Karpas-422 (cell line): ENCODE data around the gene HP. TPM values are rescaled to one million over a fixed set of nuclear protein-coding genes. Genes with fewer than 3 reads are reported as not detected.

Experiments
- DNase-seq: peaks from one replicate; pipeline ENCODE4 v3.0.0-alpha.2; 2015
- H2AFZ ChIP-seq: fragments of 200-600 bp; sonication (generic); 2 replicates; pipeline ENCODE4 v1.6.1; 2014; ENCODE audit warnings: antibody characterized with exemption, low read length, mixed read lengths
- H3K27ac ChIP-seq: fragments of 200-600 bp; sonication (generic); 2 replicates; pipeline ENCODE4 v1.5.1; 2014; ENCODE audit warnings: mild to moderate bottlenecking, low read length, moderate library complexity
- H3K27me3 ChIP-seq: fragments of 200-600 bp; sonication (generic); 2 replicates; pipeline ENCODE4 v1.6.1; 2014; ENCODE audit warnings: low read length, mixed read lengths
- H3K36me3 ChIP-seq: fragments of 200-600 bp; sonication (generic); 2 replicates; pipeline ENCODE4 v1.6.1; 2014; ENCODE audit warnings: low read length, mixed read lengths; ENCODE audit not compliant: insufficient read depth
- H3K4me1 ChIP-seq: fragments of 200-600 bp; sonication (generic); 2 replicates; pipeline ENCODE4 v1.6.1; 2014; ENCODE audit warnings: mild to moderate bottlenecking, low read length, mixed read lengths
- H3K4me2 ChIP-seq: fragments of 200-600 bp; sonication (generic); 2 replicates; pipeline ENCODE4 v1.6.1; 2014; ENCODE audit warnings: low read length, low read depth, mild to moderate bottlenecking; ENCODE audit not compliant: poor library complexity, severe bottlenecking
- H3K4me3 ChIP-seq: fragments of 200-600 bp; sonication (generic); 2 replicates; pipeline ENCODE4 v1.5.1; 2014; ENCODE audit warnings: mild to moderate bottlenecking, antibody characterized with exemption, low read length, mixed read lengths
- H3K79me2 ChIP-seq: fragments of 200-600 bp; sonication (generic); 2 replicates; pipeline ENCODE4 v1.6.1; 2014; ENCODE audit warnings: mild to moderate bottlenecking, low read length, mixed read lengths
- H3K9ac ChIP-seq: fragments of 200-600 bp; sonication (generic); 2 replicates; pipeline ENCODE4 v1.6.0; 2014; ENCODE audit warnings: low read length
- H3K9me2 ChIP-seq: fragments of 200-600 bp; sonication (generic), shearing (Covaris generic); replicated peaks from 2 replicates; pipeline ENCODE4 v1.6.0; 2014; ENCODE audit warnings: mild to moderate bottlenecking, low read length, moderate library complexity; ENCODE audit not compliant: insufficient read depth
- H3K9me3 ChIP-seq: fragments of 300-700, 200-600 bp; sonication (generic); 2 replicates; pipeline ENCODE4 v1.6.1; 2014; ENCODE audit warnings: low read length, mixed read lengths
- H4K20me1 ChIP-seq: fragments of 200-600 bp; sonication (generic); 2 replicates; pipeline ENCODE4 v1.6.1; 2014; ENCODE audit warnings: mild to moderate bottlenecking, antibody characterized with exemption, low read length, low read depth; ENCODE audit not compliant: insufficient read depth
- total RNA-seq: library from RNA; depleted of rRNA; stranded (reverse); fragments of >200 nt; shearing (Covaris generic); gene quantifications from 2 replicates; pipeline ENCODE4 v1.2.3, GENCODE V29; 2014; ENCODE audit warnings: low replicate concordance; rRNA removed

The HP gene
- total RNA-seq, 1 experiment from 2014 or later, result not detected

GRCh38 chr16:72109966-72110530 lies 55.7 kb downstream of the HP start:
- Histone ChIP-seq H4K20me1 (no peaks in the 10 kb centered on the region), H3K9me3 (no peaks in the 10 kb centered on the region), H2AFZ (no peak overlapping the region), H3K9ac (no peak overlapping the region), H3K4me2 (no peak overlapping the region), H3K36me3 (peaks cover 27% of the 10 kb centered on the region; the same call in 1 of the 2 replicates), H3K9me2 (no peaks in the 10 kb centered on the region), H3K27ac (no peak overlapping the region), H3K4me3 (no peak overlapping the region), H3K79me2 (no peaks in the 10 kb centered on the region), H3K4me1 (no peaks in the 10 kb centered on the region), H3K27me3 (no peaks in the 10 kb centered on the region)
- no peak for DNase-seq

Other genes with a start within 250 kb of the HP start
- gene AP1G1, start 245.7 kb upstream of the HP start, total RNA-seq, result 71.0 and 78.8 TPM in 2 replicates
- gene ATXN1L, start 208.5 kb upstream of the HP start, total RNA-seq, result 12.2 and 15.1 TPM in 2 replicates
- gene ZNF821, start 170.3 kb upstream of the HP start, total RNA-seq, result 6.4 and 16.2 TPM in 2 replicates
- gene IST1, start 159.0 kb upstream of the HP start, total RNA-seq, result 123 and 160 TPM in 2 replicates
- gene PKD1L3, start 54.1 kb upstream of the HP start, total RNA-seq, result not detected in 2 replicates
- 7.6 and 14.2 TPM in 2 replicates for gene DHODH, start 45.8 kb upstream of the HP start, total RNA-seq
- not detected in 2 replicates for gene HPR, start 8.7 kb downstream of the HP start, total RNA-seq
- gene TXNL4B, start 39.1 kb downstream of the HP start, total RNA-seq, result 11.7 and 15.2 TPM in 2 replicates
- gene DHX38, start 39.3 kb downstream of the HP start, total RNA-seq, result 32.3 and 57.4 TPM in 2 replicates
- 0.56 and 1.4 TPM in 2 replicates for gene PMFBP1, start 117.7 kb downstream of the HP start, total RNA-seq